ENCODE measurements around the gene PAX7.

Gene PAX7

DNA sequence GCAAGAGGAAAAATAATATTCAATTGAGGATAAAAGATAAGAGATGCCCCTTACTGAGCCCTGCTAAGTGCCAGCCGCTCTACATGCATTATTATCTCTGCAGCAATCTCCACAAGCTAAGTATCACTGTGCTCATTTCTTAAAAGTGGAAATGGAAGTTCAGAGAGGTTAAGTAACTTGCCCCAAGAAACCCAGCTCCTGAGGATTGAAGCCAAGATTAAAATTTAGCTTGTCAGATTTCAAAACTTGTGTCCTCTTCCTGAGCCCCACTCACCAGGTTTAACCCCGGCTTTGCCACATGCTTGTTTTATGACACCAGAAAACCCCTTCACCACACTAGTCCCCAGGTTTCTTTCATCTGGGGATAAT, 11.2 kb upstream of the PAX7 start:
- Histone ChIP-seq H3K27ac (no peak overlapping the region), H3K4me3 (no peak overlapping the region)
- no peak for DNase-seq (ENCODE audit: low spot score)
- TF ChIP-seq, protein P1, sequence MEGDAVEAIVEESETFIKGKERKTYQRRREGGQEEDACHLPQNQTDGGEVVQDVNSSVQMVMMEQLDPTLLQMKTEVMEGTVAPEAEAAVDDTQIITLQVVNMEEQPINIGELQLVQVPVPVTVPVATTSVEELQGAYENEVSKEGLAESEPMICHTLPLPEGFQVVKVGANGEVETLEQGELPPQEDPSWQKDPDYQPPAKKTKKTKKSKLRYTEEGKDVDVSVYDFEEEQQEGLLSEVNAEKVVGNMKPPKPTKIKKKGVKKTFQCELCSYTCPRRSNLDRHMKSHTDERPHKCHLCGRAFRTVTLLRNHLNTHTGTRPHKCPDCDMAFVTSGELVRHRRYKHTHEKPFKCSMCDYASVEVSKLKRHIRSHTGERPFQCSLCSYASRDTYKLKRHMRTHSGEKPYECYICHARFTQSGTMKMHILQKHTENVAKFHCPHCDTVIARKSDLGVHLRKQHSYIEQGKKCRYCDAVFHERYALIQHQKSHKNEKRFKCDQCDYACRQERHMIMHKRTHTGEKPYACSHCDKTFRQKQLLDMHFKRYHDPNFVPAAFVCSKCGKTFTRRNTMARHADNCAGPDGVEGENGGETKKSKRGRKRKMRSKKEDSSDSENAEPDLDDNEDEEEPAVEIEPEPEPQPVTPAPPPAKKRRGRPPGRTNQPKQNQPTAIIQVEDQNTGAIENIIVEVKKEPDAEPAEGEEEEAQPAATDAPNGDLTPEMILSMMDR (IDR thresholded peaks at IDR 0.05): no peak

DNA sequence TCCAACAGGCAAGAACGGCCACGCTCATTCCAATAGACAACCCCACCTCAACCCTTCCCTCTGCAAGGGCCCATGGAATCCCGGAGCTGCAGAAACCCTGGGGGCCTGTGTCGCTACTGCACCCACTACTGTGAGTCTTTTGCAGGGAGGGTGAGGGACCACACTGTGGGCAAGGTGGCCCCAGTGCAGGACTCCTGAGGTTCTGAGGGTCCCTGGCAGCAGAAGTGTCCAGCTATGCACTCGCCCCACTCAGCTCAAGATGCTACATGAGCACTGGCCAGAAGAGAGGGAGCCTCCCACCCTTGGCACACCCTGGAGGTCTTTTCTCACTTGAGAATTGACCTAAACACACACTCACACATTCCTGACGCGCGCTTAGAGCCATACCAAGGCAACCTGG, 2.1 kb upstream of the PAX7 start:
- no peak for DNase-seq (ENCODE audit: low spot score)
- Histone ChIP-seq H3K4me3 (no peak overlapping the region), H3K27ac (no peak overlapping the region)
- TF ChIP-seq, protein P1 (IDR thresholded peaks at IDR 0.05): no peak

DNA sequence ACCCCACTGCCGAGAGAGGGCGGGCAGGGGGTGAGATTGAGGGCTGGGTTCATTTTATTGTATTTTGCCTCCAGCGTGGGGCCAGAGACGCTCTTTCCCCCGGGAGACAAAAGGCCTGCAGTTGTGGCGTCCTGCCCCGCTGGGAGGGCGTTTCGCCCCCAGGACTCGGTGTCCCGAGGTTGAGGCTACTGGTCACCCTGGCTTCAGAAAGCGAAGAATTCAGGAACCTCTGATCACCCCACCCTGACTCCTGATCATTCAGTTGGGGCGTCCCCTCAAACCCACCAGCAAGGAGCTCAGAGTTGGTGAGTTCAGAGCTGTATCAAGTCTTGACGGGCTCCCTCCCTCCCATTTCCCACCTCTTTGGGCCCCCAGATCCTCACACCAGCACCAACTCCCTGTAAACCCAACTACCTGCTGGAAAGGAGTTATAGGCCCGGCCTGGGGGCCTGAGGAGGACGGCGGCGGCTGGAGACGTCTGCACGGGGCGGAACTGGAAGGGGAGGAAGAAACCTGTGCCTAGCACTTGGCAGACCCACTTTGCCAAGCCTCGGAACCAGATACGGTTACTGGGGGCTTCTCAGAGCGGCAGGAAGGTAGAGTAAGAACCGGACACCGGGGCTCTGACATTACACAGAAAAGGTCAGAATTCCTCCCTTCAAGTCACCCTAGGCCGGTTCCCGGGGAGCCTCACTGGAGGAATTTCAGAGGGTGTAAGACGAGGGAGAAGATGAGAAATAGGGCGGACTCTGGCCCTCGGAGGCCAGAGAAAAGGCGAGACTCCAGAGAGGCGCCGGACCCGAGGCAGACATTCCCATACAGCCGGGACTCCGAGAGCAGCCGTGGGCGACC, 761 bp upstream of the PAX7 start:
- H3K4me3 ChIP-seq: no peak overlapping the region
- DNase-seq (ENCODE audit: low spot score): no peak
- TF ChIP-seq, protein P1 (IDR thresholded peaks at IDR 0.05): no peak

DNA sequence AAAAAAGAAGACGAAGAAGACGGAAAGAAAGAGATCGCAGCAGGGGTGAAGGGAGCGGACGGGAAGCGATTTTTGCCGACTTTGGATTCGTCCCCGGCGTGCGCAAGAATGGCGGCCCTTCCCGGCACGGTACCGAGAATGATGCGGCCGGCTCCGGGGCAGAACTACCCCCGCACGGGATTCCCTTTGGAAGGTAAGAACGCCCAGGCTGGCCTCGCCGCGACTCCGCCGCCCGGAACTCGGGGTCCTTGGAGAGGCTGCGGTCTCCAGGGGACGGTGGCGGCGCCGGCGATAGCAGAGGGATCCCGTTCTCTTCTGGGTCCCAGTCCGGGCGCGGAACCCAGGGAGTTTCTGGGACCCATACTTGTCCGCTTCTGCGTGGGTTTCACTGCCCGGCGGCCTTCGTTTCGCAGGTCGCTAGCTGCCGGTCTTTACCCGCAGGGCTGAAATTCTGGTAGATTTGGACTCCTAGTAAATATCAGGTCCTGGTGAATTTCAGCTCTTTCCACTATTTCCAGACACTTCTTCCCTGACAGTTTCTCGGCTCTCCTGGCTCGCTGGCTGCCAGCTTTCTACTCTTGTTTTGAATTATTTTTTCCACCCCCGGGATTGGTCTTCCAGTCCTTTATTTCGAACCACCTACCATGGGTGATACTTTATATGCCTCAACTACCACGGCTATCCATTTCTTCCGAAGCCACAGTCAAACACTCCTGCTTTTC, 1.0 kb downstream of the PAX7 start:
- DNase-seq (ENCODE audit: low spot score): no peak
- no peak overlapping the region for H3K27ac ChIP-seq
- TF ChIP-seq, protein P1 (IDR thresholded peaks at IDR 0.05): no peak
- H3K4me3 ChIP-seq: peak overlapping the region; percentile 57

More for the DNA sequence above, 761 bp upstream of the PAX7 start:
- no peak overlapping the region for H3K27ac ChIP-seq

DNA sequence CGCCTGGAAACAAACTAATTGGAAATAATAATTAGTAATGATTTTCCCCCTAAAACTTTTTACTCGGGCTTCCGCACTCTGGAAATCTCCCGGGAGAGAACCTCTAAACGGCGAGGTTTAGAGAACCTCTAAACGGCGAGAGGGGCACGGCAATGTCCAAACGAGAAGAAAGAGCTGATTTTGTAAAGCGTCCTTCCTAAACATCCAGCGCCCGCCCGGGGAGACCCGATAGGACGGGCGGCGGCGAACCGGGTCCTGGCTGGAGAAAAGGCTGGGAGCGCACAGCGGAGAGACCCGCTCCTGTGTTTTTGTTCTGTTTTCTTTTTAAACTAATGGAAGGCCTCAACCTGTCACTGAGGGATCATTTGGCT, 1.6 kb downstream of the PAX7 start:
- DNase-seq (ENCODE audit: low spot score): no peak
- TF ChIP-seq, protein P1 (IDR thresholded peaks at IDR 0.05): no peak
- H3K4me3 ChIP-seq: no peak overlapping the region
- no peak overlapping the region for H3K27ac ChIP-seq

DNA sequence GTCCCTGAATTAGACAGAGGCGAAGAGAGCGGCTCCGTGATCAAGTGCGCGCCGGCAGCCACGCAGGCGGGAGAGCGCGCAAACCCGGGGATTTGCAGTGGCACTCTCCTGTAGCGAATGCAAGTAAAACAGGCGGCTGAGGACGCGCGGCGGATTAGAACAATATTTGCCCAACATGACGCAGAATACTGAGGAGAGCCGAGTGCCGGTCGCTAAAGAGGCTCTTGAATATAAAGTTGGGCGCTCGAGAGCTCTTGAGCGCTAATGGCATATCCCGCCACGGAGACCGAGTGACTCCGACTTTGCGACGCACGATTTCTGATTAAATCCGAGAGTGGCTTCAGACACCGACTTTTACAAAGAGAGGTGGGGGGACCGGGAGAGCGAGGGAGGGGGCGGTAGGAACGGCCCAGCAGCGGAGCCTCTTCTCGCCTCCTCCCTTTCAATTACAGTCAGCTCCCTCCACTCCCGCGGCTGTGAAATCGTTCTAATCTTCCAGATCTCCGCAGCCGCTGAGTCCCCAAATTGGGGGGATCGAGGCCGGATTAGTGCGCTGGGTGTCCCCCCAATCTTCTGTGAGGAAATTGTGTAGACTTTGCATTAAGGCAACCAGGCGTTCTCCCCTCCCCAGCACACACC, 2.3 kb downstream of the PAX7 start:
- H3K27ac ChIP-seq: no peak overlapping the region
- DNase-seq (ENCODE audit: low spot score): no peak
- TF ChIP-seq, protein P1 (IDR thresholded peaks at IDR 0.05): no peak
- H3K4me3 ChIP-seq: no peak overlapping the region

Data from coronary artery (tissue), 2 donors.